GM21447 (cell line): ENCODE results near the gene OR51E1.

Source experiments
- ATAC-seq: cut with Tn5 transposase; IDR thresholded peaks from one replicate; pipeline ENCODE4 v1.9.1; 2021; ENCODE audit not compliant: unreplicated experiment

Gene OR51E1

DNA sequence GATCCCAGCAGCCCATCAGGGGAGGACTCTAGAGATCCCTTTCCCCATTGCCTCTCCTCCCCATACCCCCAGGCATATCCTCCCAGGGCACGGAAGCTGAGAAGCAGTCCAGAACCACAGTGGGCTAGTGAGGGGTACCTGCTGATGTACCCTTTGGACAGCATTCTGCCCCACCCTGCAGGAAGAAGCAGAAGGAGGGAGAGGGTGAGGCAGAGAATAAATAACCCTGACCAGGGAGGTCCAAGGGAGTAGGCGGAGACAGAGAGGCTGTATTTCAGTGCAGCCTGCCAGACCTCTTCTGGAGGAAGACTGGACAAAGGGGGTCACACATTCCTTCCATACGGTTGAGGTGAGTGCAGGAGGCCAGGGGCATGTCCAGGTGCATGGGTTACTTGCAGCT lies at the start of gene OR51E1:
OR51E1 (plus strand) TSS at position 301 of the 400 bp plus-strand sequence. CDS start 8,545 bp downstream, outside the sequence.
- no peak for ATAC-seq

- ATAC-seq = no peak
These were observed 38.7 kb upstream of the OR51E1 start for GRCh38 chr11:4605057-4605456.

GRCh38 chr11:4606231-4607015 lies 37.4 kb upstream of the OR51E1 start:
- ATAC-seq = no peak

- ATAC-seq = no peak
These were observed 36.7 kb upstream of the OR51E1 start for GRCh38 chr11:4607096-4607495.

- ATAC-seq = peak; percentile 100
These were observed 35.8 kb upstream of the OR51E1 start, which contains the start of gene TRIM68 for GRCh38 chr11:4607781-4608666. Gene TRIM68, minus strand, starts transcription at chr11:4608231. Its CDS starts 2,727 bp downstream, at chr11:4605504.

DNA sequence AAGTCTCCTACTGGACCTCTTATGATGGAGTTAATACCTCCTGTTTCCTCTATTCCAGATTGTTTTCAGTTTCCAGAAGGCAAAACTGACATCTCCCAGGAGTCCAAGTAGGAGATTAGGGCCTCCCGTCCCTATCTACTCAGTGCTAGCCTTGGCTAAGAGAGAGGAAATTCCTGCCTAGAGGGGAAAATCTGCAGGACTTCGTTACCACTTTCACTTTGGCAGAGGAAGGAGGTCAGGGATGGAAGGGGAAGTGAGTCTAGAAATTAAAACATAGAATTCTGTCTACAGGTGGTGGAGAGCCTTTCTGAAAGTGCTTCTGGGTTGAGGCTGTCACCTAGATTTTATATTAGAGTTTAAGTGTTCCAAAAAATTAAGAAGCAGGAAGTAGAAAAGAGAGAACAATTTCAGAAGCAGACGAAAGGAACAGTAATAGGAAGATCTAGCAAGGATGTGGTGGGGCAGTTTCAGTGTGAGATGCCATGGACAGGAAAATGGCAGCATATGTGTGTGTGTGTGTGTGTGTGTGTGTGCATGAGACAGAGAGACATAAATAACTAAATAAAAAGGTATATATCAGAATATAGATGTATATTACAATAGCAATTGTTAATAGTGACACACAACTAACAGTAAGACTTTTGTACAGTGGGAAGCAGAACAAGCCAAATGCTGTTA lies 33.4 kb upstream of the OR51E1 start:
- ATAC-seq = no peak

- ATAC-seq = no peak
These were observed 31.8 kb upstream of the OR51E1 start for GRCh38 chr11:4611986-4612385.

- no peak for ATAC-seq
These were observed 27.8 kb upstream of the OR51E1 start for GRCh38 chr11:4615856-4616444.

DNA sequence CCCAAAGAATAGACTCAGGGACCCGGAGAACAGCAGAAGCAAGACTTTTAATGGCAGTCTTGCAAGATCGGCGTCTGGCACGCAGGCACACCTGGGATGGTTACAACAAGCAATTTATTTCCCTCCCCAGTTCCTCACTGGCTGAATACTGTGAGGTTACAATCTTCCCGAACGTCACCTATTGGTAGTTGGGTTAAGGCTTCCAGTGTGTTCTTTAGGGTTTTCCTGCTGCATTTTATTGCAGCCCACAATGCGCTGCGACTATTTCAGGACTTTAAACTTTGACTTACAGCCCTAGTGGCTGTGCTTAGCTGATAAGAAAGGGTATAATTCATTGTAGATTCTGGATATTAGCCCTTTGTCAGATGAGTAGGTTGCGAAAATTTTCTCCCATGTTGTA lies 24.3 kb upstream of the OR51E1 start:
- ATAC-seq = no peak

- ATAC-seq = no peak
These were observed 17.3 kb upstream of the OR51E1 start for GRCh38 chr11:4626207-4627099.

- no peak for ATAC-seq
These were observed 7.6 kb upstream of the OR51E1 start for GRCh38 chr11:4636136-4636535.

DNA sequence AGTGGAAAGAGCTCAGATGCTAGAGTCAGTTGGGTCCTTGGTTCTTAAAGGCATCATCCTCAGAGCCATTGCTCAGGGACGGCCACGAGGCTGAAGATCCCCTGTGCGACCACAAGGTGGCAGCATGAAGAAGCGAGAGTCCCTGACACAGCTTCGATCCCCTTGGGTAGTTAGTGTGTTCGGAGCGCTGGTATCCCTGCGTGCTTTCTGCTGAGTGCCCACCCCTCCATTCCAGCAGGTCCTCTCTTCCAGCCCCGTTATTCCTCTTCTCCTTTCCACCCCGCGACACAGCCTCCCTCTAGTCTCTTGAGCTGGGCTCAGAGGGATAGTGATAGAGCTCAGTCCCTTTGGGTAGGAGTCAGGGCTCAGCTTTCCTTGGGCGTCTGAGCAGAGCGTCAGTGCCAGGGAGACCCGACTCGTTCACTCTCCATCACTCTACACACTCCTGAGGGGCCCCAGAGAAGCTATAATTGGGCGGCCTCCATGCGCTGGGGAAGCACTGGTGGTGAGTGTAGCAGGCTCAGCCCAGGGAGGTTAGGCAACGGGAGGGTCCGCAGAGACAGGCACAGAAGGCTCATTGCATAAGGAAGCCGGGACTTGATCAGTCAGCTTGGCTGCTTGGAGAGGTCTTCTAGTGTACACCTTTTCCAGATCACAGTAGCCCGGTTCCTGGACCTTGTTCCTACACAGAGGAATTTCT lies 6.7 kb upstream of the OR51E1 start, which contains the start of gene OR51D1:
OR51D1 (plus strand) TSS at position 516 of the 700 bp plus-strand sequence. CDS start 2,314 bp downstream, outside the sequence.
- peak; percentile 93 for ATAC-seq

GRCh38 chr11:4637662-4638047 lies 6.1 kb upstream of the OR51E1 start:
- ATAC-seq = no peak

DNA sequence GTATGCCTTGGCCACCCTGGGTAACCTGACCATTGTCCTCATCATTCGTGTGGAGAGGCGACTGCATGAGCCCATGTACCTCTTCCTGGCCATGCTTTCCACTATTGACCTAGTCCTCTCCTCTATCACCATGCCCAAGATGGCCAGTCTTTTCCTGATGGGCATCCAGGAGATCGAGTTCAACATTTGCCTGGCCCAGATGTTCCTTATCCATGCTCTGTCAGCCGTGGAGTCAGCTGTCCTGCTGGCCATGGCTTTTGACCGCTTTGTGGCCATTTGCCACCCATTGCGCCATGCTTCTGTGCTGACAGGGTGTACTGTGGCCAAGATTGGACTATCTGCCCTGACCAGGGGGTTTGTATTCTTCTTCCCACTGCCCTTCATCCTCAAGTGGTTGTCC lies 3.9 kb upstream of the OR51E1 start:
- no peak for ATAC-seq

DNA sequence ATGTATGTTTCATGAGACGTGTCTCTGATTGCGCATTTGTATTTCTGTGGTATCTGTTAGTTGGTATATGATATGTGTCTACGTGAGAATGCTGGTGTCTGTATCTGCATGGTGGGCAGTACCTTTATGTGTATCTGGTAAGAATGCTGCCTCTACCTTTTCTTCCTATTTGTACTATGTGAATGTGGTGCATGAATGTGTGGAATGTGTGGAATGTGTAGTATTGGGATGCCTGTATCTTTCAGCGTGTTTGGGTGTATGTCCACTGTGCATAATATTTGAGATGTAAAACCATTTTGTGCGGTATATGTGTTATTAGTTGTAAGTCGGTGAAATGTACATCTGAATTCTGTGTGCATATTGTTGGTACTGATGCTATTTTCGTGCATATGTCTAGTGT lies 2.3 kb upstream of the OR51E1 start:
- ATAC-seq = no peak

DNA sequence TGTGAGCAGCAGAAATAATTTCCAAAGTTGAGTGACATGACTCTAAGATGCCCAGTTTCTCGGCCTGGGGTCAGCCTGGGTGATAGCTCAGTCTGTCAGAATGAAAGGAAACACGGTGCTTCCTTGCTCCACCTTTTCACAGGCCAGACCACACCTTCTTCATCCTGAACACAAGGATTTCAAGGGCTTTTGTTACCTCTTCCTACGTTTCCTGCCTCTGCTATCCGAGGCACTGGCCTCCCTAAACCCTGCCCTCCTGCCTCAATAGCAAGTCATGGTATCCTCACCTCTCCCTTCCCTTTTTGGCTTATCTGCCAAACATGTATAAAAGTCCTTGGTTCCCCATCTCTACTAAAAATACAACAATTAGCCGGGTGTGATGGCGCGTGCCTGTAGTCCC lies 1.7 kb upstream of the OR51E1 start:
- no peak for ATAC-seq

- ATAC-seq = no peak
These were observed 706 bp upstream of the OR51E1 start for GRCh38 chr11:4643076-4643475.

DNA sequence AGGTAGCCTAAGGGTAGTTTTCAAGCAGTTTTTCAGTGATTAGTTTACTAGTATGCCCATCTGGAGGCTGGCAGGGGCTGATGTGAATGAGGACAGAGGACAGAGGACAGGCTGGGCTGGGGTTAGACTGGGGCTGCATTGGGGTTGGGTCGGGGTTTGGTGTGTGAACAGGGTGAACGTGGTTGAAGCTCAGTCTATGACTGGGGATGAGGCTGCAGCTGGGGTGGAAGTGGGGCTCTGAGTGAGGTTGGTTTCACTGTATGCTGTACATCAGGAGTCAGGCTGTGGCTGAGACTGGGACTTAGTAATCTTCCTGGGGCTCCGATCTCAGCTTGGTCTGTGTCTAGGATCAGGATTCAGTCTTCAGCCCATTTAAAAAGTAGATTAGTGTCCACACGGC lies 451 bp downstream of the OR51E1 start:
- no peak for ATAC-seq

DNA sequence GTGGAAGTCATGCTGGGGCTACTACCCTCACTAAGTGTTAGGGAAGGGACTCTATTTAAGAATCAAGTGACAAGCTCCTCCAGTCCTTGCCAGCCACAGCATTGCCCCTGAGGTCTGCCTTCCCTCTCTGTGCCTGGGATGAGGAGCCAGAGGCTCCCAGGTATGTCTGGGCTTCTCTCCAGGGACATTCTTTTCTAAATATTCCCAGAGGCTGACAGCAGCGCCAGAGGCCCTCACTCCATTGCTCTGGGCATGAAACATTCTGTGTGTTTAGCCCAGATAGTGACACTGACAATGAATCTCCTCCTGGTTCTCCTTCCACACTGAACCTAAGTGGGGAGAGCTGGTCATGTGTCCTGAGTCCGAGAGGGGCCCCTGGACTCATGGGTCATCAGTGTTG lies 2.2 kb downstream of the OR51E1 start:
- no peak for ATAC-seq
